ENCODE data around the gene WDR13.
"Not testable (repeated sequence)": the region's sequence is repeated elsewhere in the genome, so short reads cannot be mapped to it uniquely, and the experiment has no call there.

WDR13 gene

DNA sequence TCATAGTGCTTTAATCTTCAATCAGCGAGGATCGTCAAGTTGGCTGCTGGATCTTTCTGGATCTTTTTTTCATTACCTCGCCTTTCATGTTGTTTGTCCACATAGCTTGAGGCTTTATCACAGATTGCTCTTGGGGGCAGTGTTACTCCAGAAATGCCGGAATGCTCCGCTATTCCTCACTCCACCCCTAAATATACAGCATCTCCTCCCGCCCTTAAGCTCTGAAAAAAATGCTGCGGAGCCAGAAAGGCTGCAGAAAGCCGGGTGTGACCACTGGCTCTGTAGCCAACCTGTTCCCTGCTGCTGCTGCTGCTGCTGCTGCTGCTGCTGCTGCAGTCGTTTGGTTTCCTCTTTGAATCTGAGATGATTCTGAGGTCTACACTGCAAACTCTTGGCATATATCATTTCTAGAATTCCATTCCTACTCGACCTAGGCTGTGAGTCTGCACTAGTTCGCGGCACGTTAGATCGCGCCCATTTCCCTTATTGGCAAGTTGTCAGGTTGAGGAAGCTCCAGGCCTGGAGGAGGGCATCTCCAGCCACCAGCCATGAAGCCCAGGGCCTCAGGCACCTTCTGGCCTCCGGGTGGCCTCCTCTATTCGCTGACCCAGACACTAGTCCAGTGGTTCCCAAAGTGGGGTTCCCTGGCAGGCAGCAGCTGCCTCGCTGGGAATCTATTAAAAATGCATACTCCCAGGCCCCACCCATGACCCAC lies 34.2 kb downstream of the WDR13 start:
- H3K4me3 ChIP-seq (ENCODE audit: low read length) = no peak overlapping the region

DNA sequence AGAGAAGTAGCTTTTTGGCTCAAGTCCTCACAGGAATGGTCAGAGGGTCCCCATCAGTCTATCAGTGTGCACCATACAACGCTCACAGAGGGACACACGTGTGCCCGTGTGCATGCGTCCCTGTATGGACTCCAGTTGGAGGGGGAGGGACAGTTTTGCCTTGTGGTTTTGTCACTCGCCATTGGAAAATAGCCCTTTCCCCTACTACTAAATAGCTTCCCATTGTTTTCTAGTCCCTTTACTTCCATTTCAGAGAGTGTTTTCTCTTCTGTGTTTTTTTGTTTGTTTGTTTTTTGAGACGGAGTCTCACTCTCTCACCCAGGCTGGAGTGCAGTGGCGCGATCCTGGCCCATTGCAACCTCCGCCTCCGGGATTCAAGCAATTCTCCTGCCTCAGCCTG lies 34.9 kb downstream of the WDR13 start:
- H3K4me3 ChIP-seq (ENCODE audit: low read length) = no peak overlapping the region
- DNase-seq (ENCODE audit: low read depth) = no peak
- TF ChIP-seq, protein P1, sequence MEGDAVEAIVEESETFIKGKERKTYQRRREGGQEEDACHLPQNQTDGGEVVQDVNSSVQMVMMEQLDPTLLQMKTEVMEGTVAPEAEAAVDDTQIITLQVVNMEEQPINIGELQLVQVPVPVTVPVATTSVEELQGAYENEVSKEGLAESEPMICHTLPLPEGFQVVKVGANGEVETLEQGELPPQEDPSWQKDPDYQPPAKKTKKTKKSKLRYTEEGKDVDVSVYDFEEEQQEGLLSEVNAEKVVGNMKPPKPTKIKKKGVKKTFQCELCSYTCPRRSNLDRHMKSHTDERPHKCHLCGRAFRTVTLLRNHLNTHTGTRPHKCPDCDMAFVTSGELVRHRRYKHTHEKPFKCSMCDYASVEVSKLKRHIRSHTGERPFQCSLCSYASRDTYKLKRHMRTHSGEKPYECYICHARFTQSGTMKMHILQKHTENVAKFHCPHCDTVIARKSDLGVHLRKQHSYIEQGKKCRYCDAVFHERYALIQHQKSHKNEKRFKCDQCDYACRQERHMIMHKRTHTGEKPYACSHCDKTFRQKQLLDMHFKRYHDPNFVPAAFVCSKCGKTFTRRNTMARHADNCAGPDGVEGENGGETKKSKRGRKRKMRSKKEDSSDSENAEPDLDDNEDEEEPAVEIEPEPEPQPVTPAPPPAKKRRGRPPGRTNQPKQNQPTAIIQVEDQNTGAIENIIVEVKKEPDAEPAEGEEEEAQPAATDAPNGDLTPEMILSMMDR (IDR thresholded peaks at IDR 0.05; ENCODE audit: insufficient read depth, low read depth, low read length, missing control alignments) = no peak

More for the DNA sequence above, 34.2 kb downstream of the WDR13 start:
- DNase-seq (ENCODE audit: low read depth) = peak; percentile 87
- TF ChIP-seq, protein P1 (IDR thresholded peaks at IDR 0.05; ENCODE audit: insufficient read depth, low read depth, low read length, missing control alignments) = peak; percentile 59

DNA sequence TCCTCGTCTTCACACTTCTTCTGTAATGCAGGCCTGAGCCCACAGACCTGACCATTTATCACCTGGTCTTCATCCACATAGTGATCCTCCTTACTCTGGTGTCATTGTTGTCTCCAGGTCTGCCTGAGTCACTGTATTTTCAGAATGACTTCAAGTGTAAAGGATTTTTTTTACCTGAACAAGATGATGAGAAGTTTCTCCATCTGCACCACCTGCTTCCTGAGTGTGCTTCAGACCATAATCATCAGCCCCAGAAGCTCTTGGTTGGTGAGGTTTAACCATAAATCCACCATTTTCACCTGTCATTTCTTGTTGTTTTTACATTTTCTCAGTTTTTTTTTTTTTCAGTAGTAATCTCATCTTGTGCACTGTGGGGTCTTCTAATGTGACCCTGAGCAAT lies 39.0 kb downstream of the WDR13 start:
- TF ChIP-seq, protein P1 (IDR thresholded peaks at IDR 0.05; ENCODE audit: insufficient read depth, low read depth, low read length, missing control alignments) = no peak
- H3K4me3 ChIP-seq (ENCODE audit: low read length) = no peak overlapping the region
- no peak for DNase-seq (ENCODE audit: low read depth)

DNA sequence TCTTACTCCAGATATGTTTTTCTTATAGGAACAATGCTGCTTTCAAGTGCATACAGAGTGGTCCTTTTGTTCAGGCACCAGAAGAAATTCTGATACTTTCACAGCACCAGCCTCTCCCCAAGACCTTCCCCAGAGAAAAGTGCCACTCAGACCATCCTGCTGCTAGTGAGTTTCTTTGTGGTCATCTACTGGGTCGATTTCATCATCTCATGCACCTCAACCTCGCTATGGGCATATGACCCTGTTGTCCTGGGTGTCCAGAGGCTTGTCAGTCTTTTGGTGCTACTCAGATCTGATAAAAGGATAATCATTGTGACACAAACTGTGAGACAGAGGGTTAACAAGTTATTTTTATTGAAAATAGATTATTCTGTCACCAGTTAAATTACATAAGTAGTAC lies 39.5 kb downstream of the WDR13 start:
- TF ChIP-seq, protein P1 (IDR thresholded peaks at IDR 0.05; ENCODE audit: insufficient read depth, low read depth, low read length, missing control alignments) = no peak
- no peak overlapping the region for H3K4me3 ChIP-seq (ENCODE audit: low read length)
- no peak for DNase-seq (ENCODE audit: low read depth)

DNA sequence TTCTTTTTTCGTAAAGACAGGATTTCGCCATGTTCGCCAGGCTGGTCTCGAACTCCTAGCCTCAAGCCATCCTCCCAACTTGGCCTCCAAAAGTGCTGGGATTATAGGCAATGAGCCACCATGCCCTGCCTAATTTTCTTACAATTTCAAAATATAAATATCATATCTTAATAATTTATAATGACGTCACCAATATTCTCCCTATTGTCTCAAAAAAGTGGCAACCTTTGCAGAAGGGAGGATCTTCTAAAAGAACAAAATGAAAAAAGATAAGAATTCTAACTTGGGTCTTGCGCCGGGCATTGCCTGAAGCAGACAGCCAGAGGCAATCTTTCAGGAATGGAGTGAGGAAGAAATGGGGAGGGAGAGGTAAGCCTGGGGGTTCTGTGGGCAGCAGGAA lies 48.4 kb downstream of the WDR13 start:
- no peak for DNase-seq (ENCODE audit: low read depth)
- TF ChIP-seq, protein P1 (IDR thresholded peaks at IDR 0.05; ENCODE audit: insufficient read depth, low read depth, low read length, missing control alignments) = no peak
- no peak overlapping the region for H3K4me3 ChIP-seq (ENCODE audit: low read length)

DNA sequence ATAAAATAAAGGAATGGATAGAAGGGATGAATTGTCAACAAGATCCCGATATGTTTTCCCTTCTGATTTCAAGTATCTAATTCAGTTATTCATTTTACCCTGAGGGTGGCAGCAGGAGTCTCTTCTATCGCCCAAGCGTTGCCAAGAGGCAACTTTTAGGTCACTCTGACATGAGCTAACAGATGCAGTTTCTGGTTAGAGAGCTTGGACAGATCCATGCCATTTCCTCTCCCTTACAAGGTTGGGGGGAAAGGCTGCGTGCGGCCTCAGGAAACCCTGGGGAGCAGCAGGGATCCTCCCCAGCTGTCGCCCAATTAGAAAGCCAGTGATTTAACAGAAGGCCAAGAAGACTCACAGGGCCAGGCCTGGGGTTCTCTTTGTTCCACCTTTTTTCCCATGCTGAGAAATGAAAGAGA lies 51.1 kb downstream of the WDR13 start:
- TF ChIP-seq, protein P1 (IDR thresholded peaks at IDR 0.05; ENCODE audit: insufficient read depth, low read depth, low read length, missing control alignments) = peak; percentile 21
- peak; percentile 31 for DNase-seq (ENCODE audit: low read depth)
- H3K4me3 ChIP-seq (ENCODE audit: low read length) = no peak overlapping the region

DNA sequence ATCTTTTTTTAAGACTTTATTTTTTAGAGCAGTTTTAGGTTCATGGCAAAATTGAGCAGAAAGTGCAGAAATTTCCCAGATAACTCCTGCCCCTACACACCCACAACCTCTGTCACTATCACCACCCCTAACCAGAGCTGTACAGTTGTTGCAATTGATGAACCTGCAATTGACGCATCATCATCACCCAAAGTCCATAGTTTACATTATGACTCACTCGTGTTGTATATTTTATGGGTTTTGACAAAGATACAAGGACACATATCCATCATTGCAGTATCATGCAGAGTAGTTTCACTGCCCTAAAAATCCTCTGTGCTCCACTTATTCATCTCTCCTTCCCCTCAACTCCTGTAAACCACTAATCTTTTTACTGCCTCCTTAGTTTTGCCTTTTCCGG lies 51.8 kb downstream of the WDR13 start:
- peak; percentile 2 for DNase-seq (ENCODE audit: low read depth)
- TF ChIP-seq, protein P1 (IDR thresholded peaks at IDR 0.05; ENCODE audit: insufficient read depth, low read depth, low read length, missing control alignments) = no peak
- H3K4me3 ChIP-seq (ENCODE audit: low read length) = no peak overlapping the region

DNA sequence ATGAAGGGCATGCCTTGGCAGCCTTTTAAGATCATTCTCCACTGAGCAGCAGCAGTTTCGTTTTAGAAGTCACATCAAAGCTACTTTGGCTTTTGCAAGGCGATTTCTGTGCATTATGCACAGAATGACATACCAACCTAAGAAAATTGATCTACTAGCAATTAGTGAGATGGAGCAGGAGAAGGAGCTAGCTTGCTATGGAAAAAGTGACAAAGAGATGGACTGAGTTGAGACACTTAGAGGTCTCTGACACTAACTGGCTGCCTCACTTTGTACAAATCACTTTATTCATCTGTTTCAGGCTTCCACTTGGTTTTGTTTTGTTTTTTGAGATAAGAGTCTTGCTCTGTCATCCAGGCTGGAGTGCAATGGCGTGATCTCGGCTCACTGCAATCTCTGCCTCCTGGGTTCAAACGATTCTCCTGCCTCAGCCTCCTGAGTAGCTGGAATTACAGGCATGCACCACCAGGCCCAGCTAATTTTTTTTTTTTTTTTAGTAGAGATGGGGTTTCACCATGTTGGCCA lies 54.8 kb downstream of the WDR13 start:
- not testable (repeated sequence) for H3K4me3 ChIP-seq (ENCODE audit: low read length); DNase-seq (ENCODE audit: low read depth)

DNA sequence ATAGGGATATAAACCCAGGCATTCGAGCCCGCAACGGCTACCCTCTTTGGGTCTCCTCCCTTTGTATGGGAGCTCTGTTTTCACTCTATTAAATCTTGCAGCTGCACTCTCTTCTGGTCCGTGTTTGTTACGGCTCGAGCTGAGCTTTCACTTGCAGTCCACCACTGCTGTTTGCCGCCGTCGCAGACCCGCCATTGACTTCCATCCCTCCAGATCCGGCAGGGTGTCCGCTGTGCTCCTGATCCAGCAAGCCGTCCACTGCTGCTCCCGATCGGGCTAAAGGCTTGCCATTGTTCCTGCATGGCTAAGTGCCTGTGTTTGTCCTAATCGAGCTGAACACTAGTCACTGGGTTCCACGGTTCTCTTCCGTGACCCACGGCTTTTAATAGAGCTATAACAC lies 57.5 kb downstream of the WDR13 start:
- H3K4me3 ChIP-seq (ENCODE audit: low read length); DNase-seq (ENCODE audit: low read depth): not testable (repeated sequence)
